VCaP (cell line): ENCODE measurements around the gene ADD3.

Source experiments
- H3K27ac ChIP-seq: fragments of 450-650 bp; 2 replicates; pipeline ENCODE4 v1.5.1; 2017
- CTCF ChIP-seq: fragments of 450-650 bp; conservative IDR thresholded peaks from 2 replicates; pipeline ENCODE4 v1.5.1; 2017; ENCODE audit warnings: mild to moderate bottlenecking, moderate library complexity

ADD3 gene

GRCh38 chr10:109981650-109982049 is 26.1 kb upstream of the ADD3 start:
- no peak for TF ChIP-seq CTCF
- H3K27ac ChIP-seq, result no peak overlapping the region

- TF ChIP-seq CTCF, result no peak
- H3K27ac ChIP-seq, result no peak overlapping the region
Observed at GRCh38 chr10:109982123-109982522, 25.7 kb upstream of the ADD3 start.

GRCh38 chr10:109982812-109983211 is 25.0 kb upstream of the ADD3 start:
- H3K27ac ChIP-seq, result no peak overlapping the region
- TF ChIP-seq CTCF, result no peak

GRCh38 chr10:109984013-109984412 is 23.8 kb upstream of the ADD3 start:
- no peak overlapping the region for H3K27ac ChIP-seq
- no peak for TF ChIP-seq CTCF

GRCh38 chr10:109985768-109986167 is 22.0 kb upstream of the ADD3 start:
- H3K27ac ChIP-seq, result peak overlapping the region; percentile 27

- no peak overlapping the region for H3K27ac ChIP-seq
- no peak for TF ChIP-seq CTCF
Observed at GRCh38 chr10:109987452-109988211, 20.2 kb upstream of the ADD3 start.

GRCh38 chr10:109988212-109988596 is 19.6 kb upstream of the ADD3 start:
- TF ChIP-seq CTCF, result no peak
- no peak overlapping the region for H3K27ac ChIP-seq

- no peak overlapping the region for H3K27ac ChIP-seq
- no peak for TF ChIP-seq CTCF
Observed at GRCh38 chr10:109991266-109991855, 16.4 kb upstream of the ADD3 start.
